Prostate gland (tissue), 2 donors: ENCODE measurements around the gene LUC7L3. TPM values are rescaled to one million over a fixed set of nuclear protein-coding genes. Genes with fewer than 3 reads are reported as not detected.

Experiments used
- DNase-seq: peaks from one replicate; pipeline ENCODE4 v3.0.0-alpha.2; 2019; ENCODE audit warnings: low spot score
- H3K27ac ChIP-seq, 2 donors: fragments of 200-600 bp; sonication (generic); 2 replicates each; pipeline ENCODE4 v1.5.1; 2017 to 2019
- H3K27me3 ChIP-seq: fragments of 200-600 bp; sonication (generic); replicated peaks from 2 replicates; pipeline ENCODE4 v1.5.1; 2019; ENCODE audit not compliant: insufficient read depth
- H3K36me3 ChIP-seq, 2 donors: fragments of 200-600 bp; sonication (generic); 1 replicate in 1 of 2; 2 replicates in 1 of 2; pipeline versions ENCODE4 v1.5.1 to v1.8.1; 2017 to 2019
- H3K4me1 ChIP-seq: fragments of 200-600 bp; sonication (generic); replicated peaks from 2 replicates; pipeline ENCODE4 v1.5.1; 2019
- H3K4me3 ChIP-seq, 2 donors: fragments of 200-600 bp; sonication (generic); 2 replicates each; pipeline ENCODE4 v1.5.1; 2017 to 2019
- H3K9me3 ChIP-seq: fragments of 200-600 bp; sonication (generic); 2 replicates; pipeline ENCODE4 v1.5.1; 2017
- CTCF ChIP-seq, 4 experiments: fragments of 200-600 bp in 2 of 4; fragments of 450-650 bp in 2 of 4; sonication (generic) in 2 of 4; IDR thresholded peaks; 1 replicate in 3 of 4; 2 replicates in 1 of 4; pipeline ENCODE4 v1.5.1; 2016 to 2019; ENCODE audit warnings: antibody characterized with exemption in 4 of 4, mild to moderate bottlenecking in 2 of 4, moderate library complexity in 2 of 4
- POLR2A ChIP-seq: fragments of 450-650 bp; IDR thresholded peaks from one replicate; pipeline ENCODE4 v1.6.1; 2016; ENCODE audit warnings: antibody characterized with exemption, mild to moderate bottlenecking
- POLR2AphosphoS5 ChIP-seq: sonication (generic); formaldehyde crosslinking; IDR thresholded peaks from one replicate; pipeline ENCODE4 v1.6.1; 2017; ENCODE audit warnings: antibody characterized with exemption
- WGBS: methylation state at CpG from one replicate; pipeline ENCODE4 v1.1.5; 2018; 5-methylcytosine and 5-hydroxymethylcytosine counted together
- intact Hi-C: fragments of 100-400 bp; cut with DNase I; formaldehyde crosslinking; loops from one replicate; pipeline ENCODE4 v1.14.2; 2022
- total RNA-seq, 2 donors: library from RNA; depleted of rRNA; stranded (reverse); fragments of >200 nt; gene quantifications; one replicate each; pipeline ENCODE4 v1.1.0, GENCODE V29; 2016

Gene LUC7L3
- total RNA-seq, 2 donors from 2014 or later: 45.4 to 234 TPM

DNA sequence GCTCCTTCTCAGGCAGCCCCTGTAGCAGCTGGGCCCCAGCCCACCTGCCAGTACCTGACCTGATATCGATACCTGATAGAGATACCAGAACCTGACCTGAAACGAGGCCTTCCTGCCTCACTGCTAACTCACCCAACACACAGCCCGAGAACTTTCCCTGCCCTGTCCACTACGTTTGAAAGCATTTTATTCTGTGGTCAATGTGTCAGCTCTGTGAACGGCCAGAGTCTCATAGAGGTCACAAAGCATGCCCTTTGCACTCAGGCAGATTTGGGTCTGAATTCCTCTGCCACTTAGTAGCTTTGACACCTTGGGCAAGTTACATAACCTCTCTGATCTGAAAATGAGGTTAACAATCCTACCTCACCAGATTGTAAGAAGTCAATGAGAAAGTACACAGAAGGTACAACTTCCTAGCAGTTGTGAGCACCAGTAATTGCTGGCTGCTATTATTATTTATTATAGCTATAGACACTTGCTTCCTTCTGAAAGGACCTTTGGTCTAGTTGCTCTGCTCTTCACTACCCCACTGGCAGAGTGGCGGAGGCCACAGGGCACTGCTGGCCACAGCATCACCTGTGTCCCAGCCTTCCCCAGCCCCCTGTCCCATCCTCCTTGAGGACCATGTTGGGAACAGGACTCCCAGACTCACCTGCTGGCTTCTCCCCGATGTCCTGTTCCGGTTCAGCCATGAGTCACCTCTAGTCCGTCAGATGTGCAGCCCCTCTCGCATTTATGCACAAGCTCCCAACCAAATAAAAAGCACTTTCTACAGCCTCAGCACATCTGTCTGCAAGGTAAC, 47.0 kb downstream of the LUC7L3 start:
- Histone ChIP-seq H3K4me3 (no peak overlapping the region), H3K4me1 (no peaks in the 10 kb centered on the region), H3K27me3 (no peaks in the 10 kb centered on the region), H3K9me3 (no peaks in the 10 kb centered on the region), H3K36me3 (no peaks in the 10 kb centered on the region), H3K27ac (no peak overlapping the region)
- intact Hi-C loops: no loop called here
- WGBS: 90% methylated on average over 10 of the region's 10 CpGs
- no peak for TF ChIP-seq CTCF (IDR thresholded peaks at IDR 0.05)
- TF ChIP-seq POLR2A: no peak
- no peak for TF ChIP-seq POLR2AphosphoS5
- DNase-seq: no peak

DNA sequence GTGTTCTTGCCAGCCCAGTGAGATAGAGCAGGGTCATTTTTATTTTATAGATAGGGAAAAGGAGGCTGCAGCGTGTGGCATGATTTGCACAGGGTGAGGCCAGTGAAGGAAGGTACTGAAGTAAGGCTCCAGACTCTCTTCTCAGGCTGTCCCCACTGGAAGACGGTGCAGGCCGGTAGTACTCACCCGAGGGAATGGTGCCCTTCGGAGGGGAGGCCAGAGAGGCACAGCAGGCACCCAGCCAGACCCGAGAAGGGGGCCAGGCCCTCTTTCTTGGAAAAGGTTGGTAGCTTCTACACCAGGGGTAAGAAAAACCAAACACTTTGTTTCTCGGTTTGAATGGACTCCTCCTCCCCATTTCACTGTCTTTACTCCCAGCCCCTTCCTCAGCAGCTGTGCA, 47.6 kb downstream of the LUC7L3 start:
- DNase-seq: no peak
- Histone ChIP-seq H3K36me3 (no peaks in the 10 kb centered on the region), H3K27me3 (no peaks in the 10 kb centered on the region), H3K9me3 (no peaks in the 10 kb centered on the region), H3K4me3 (no peak overlapping the region), H3K4me1 (no peaks in the 10 kb centered on the region), H3K27ac (no peak overlapping the region)
- intact Hi-C loops: no loop called here
- TF ChIP-seq POLR2A: no peak
- no peak for TF ChIP-seq POLR2AphosphoS5
- TF ChIP-seq CTCF (IDR thresholded peaks at IDR 0.05): no peak
- 70% methylated on average over 7 of the region's 7 CpGs for WGBS

- Histone ChIP-seq H3K4me3 (no peak within 1 kb of the TSS), H3K36me3 (no peaks in the 10 kb centered on the region), H3K27ac (no peak within 1 kb of the TSS), H3K4me1 (no peaks in the 10 kb centered on the region), H3K27me3 (no peaks in the 10 kb centered on the region), H3K9me3 (no peaks in the 10 kb centered on the region)
- no peak for DNase-seq
- intact Hi-C loops: no loop called here
- WGBS: 89% methylated on average over 9 of the region's 9 CpGs
- TF ChIP-seq POLR2AphosphoS5 (no peak), CTCF (IDR thresholded peaks at IDR 0.05) (no peak), POLR2A (no peak)
These were observed 48.0 kb downstream of the LUC7L3 start, which contains the start of gene ANKRD40CL for GRCh38 chr17:50767446-50767845. TSS of gene ANKRD40CL (minus strand) at chr17:50767518. CDS start at chr17:50766913, 605 bp downstream.

DNA sequence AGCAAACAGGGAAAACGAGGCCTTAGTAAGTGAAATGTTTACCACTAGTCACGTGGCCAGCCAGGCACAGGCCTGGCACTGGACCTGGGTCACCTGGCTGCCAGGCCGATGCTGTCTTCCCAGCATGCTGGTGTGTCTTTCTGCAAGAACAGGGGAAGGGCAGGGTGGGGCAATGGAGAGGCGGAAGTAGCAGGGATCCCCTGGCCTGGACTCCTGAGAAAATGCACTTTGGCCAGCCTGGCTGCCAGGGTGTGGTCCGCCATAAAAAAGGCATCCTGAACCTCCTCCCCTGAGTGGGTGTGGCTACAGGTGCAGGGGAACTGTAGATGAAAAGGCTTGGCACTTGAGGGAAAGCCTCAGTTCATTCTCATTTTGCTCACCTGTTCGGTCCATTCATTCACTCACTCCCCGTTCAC, 49.0 kb downstream of the LUC7L3 start:
- 60% methylated on average over 7 of the region's 7 CpGs for WGBS
- H3K9me3 ChIP-seq: no peaks in the 10 kb centered on the region
- TF ChIP-seq POLR2AphosphoS5 (peak; percentile 82), CTCF (IDR thresholded peaks at IDR 0.05) (no peak)
- H3K4me1 ChIP-seq: no peaks in the 10 kb centered on the region
- intact Hi-C loops: no loop called here
- no peak overlapping the region for H3K4me3 ChIP-seq
- H3K27ac ChIP-seq: no peak overlapping the region
- no peaks in the 10 kb centered on the region for H3K27me3 ChIP-seq
- no peaks in the 10 kb centered on the region for H3K36me3 ChIP-seq
- peak; percentile 84 for DNase-seq

DNA sequence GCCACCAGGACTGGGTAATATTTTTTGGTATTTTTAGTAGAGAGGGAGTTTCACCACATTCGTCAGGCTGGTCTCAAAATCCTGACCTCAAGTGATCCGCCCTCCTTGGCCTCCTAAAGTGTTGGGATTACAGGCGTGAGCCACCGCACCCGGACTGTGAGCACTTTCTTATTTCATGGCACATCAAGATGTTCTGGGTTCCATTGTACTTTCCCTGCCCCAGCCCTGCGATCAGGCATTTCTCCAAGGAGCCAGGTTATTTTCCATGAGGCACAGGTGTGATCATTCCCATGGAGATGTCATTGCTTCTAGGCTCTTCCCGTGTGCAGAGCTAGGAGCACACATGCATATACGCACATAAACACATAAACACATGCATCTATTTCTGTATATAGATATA, 50.5 kb downstream of the LUC7L3 start:
- Histone ChIP-seq H3K27ac (no peak overlapping the region), H3K4me3 (no peak overlapping the region), H3K4me1 (no peaks in the 10 kb centered on the region), H3K27me3 (no peaks in the 10 kb centered on the region), H3K9me3 (no peaks in the 10 kb centered on the region), H3K36me3 (no peaks in the 10 kb centered on the region)
- TF ChIP-seq CTCF (IDR thresholded peaks at IDR 0.05) (no peak), POLR2AphosphoS5 (no peak)
- intact Hi-C loops: no loop called here
- WGBS: 87% methylated on average over 8 of the region's 8 CpGs
- no peak for DNase-seq
